Measurements from ENCODE around the gene GLIS1. TPM values are rescaled to one million over a fixed set of nuclear protein-coding genes. Genes with fewer than 3 reads are reported as not detected.

GLIS1 gene
- total RNA-seq, 1 experiment from 2014 or later, result 0.28 TPM

- H3K9ac ChIP-seq (ENCODE audit: extremely low read depth, insufficient read length, low read length), result no peak overlapping the region
- WGBS (ENCODE audit: extremely low coverage, insufficient read length, low lambda C conversion rate), result no CpG with 5 or more reads among the region's 8 CpGs
- H3K36me3 Mint-ChIP-seq (ENCODE audit: insufficient read depth in 1 of 3, low read depth in 3 of 3), result no peaks in the 10 kb centered on the region; a peak in 1 of 7 replicates
- peaks cover 11 to 17% of the 10 kb centered on the region in 2 experiments for H3K4me1 Mint-ChIP-seq
- no peaks in the 10 kb centered on the region for H3K79me2 ChIP-seq (ENCODE audit: insufficient read depth, low read length)
- H3K4me2 ChIP-seq (ENCODE audit: insufficient read depth, insufficient read length, low read length), result no peak overlapping the region
- no peak overlapping the region for H3T11ph ChIP-seq (ENCODE audit: low read length)
- H3K23me2 ChIP-seq (ENCODE audit: insufficient read length, low read depth, low read length, poor library complexity, severe bottlenecking), result no peaks in the 10 kb centered on the region
- no peak for DNase-seq
- H2BK12ac ChIP-seq (ENCODE audit: insufficient read length, low read depth, low read length), result no peak overlapping the region
- no peak overlapping the region for H2BK15ac ChIP-seq (ENCODE audit: low read depth, low read length)
- no peaks in the 10 kb centered on the region for H3K27me3 ChIP-seq (ENCODE audit: insufficient read depth, low read length)
- no peak overlapping the region for H2BK5ac ChIP-seq (ENCODE audit: insufficient read length, low read length)
- H3K23ac ChIP-seq (ENCODE audit: insufficient read length, low read depth, low read length), result no peak overlapping the region
- no peaks in the 10 kb centered on the region for H3K79me1 ChIP-seq (ENCODE audit: insufficient read depth, low read depth, low read length, poor library complexity, severe bottlenecking)
- H2AFZ ChIP-seq (ENCODE audit: low read length), result no peak overlapping the region
- H3K9me3 ChIP-seq (ENCODE audit: control insufficient read depth, low read depth, low read length), result no peaks in the 10 kb centered on the region
- no peak overlapping the region for H2BK20ac ChIP-seq (ENCODE audit: low read depth, low read length, poor library complexity, severe bottlenecking)
- no peak overlapping the region for H4K5ac ChIP-seq (ENCODE audit: insufficient read length, low read depth, low read length)
- no peak overlapping the region for H4K8ac ChIP-seq (replicated peaks; ENCODE audit: insufficient read length, low read depth, low read length)
- no peak overlapping the region for H2AK5ac ChIP-seq (ENCODE audit: insufficient read length, low read length)
- no peaks in the 10 kb centered on the region; the same call in 1 of the 2 replicates for H3K4me1 ChIP-seq (ENCODE audit: insufficient read depth, low read length)
- H4K91ac ChIP-seq (ENCODE audit: insufficient read length, low read depth, low read length), result no peak overlapping the region
- H3K27ac ChIP-seq (ENCODE audit: insufficient read length, low read depth, low read length), result no peak overlapping the region
- no peaks in the 10 kb centered on the region for H4K20me1 ChIP-seq (ENCODE audit: control insufficient read depth, insufficient read depth, insufficient read length)
- no peak overlapping the region; a peak in 1 of 7 replicates for H3K27ac Mint-ChIP-seq
- H3K9me3 Mint-ChIP-seq, result no peaks in the 10 kb centered on the region
- no peak for TF ChIP-seq CTCF (conservative IDR thresholded peaks at IDR 0.05)
- no peak overlapping the region for H3K56ac ChIP-seq (ENCODE audit: insufficient read length, low read depth, low read length)
- no peak overlapping the region for H3K4me3 Mint-ChIP-seq
- no peak overlapping the region for H3K4ac ChIP-seq (ENCODE audit: low read depth, low read length)
- peaks cover 18% of the 10 kb centered on the region for H3K27me3 Mint-ChIP-seq (ENCODE audit: low read depth)
- no peak overlapping the region for H3K14ac ChIP-seq (ENCODE audit: insufficient read depth, low read length)
- no peak overlapping the region for H2BK120ac ChIP-seq (ENCODE audit: low read depth, low read length, poor library complexity, severe bottlenecking)
- H3K18ac ChIP-seq (ENCODE audit: insufficient read length, low read depth, low read length), result no peak overlapping the region
Observed at GRCh38 chr1:53658489-53659230, 80.3 kb downstream of the GLIS1 start.
